ENCODE results near the gene INO80.
"Not testable (repeated sequence)": the region's sequence is repeated elsewhere in the genome, so short reads cannot be mapped to it uniquely, and the experiment has no call there.

INO80 gene

DNA sequence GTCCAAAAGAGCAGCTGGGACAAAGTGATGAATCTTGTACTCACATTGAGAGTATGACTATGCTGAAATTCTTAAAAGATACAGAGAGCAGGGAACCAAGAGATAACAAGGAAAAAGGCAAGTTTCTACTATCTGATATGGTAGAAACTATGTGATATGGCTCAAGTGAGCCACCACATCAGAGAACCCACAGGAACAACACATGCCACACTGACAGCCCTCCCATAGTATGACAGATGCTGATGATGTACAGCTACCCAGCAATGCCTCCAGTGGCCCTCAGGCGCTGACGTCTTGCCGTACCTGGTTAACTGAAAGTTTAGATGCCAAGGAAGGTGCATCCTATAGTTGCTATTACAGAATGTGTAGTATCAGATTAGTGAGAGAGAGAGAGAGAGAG is 120.4 kb downstream of the INO80 start:
- DNase-seq, result no peak

- no peak for DNase-seq
Measured at GRCh38 chr15:40992825-40993224, 123.3 kb downstream of the INO80 start.

DNA sequence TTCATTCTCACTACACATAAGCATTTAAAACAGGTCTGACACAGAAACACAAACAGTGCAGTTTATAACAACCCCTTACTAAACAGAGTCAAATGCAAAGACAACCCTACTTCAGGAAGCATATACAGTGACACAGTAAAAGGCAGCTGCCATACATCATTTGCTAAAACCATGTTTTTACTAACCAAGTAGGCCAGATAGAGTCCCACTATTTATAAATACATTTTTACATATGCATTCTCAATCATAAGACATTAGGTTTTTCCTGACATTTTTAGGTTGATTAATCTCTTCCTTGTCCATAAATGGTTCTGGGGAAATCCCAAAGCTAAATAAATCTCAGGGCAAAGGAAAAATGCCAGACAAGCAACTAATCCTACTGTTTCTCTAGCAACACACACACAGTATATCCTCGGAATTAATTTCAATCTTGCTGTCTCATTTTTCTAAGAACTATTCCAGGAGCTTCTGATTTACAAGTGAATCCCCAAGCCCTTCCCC is 123.8 kb downstream of the INO80 start:
- no peak for DNase-seq

DNA sequence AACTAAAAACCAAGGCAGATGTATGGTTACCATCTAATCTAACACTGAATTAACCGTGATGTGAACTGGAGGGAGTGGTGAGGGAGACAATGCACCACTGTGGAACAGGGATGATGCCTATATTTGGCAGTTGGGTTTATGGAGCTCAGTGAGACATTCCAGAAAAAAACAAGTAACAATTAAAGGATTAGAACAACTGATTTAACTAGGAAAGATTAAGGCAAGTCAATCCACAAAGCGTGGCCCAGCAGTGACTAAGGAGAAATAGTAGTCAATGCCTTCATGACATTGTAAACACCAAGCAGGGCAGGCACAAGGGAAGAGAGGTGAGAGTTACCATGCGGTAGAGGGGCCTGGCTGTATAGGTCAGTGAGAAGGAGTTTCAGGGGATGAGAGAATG is 124.7 kb downstream of the INO80 start:
- DNase-seq, result no peak

GRCh38 chr15:40990789-40991188 is 125.3 kb downstream of the INO80 start:
- no peak for DNase-seq

DNA sequence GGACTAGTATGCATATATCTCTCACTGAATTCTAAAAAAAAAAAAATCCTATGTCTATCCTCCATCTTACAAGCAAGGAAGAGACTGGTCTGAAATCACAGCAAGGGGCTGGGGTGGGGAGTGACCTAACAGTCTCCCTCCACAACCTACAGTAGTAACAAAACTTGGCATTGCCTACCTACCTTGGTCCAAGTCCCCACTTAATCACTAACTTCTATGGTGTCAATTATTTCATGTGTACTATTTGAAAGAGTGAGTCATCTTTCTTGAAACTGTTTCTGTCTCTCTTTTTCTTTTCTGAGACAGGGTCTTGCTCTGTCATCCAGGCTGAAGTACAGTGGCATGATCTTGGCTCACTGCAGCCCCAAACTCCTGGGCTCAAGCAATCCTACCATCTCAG is 126.0 kb downstream of the INO80 start:
- DNase-seq, result no peak

GRCh38 chr15:40988156-40988555 is 127.9 kb downstream of the INO80 start:
- no peak for DNase-seq

GRCh38 chr15:40986820-40987219 is 129.3 kb downstream of the INO80 start:
- no peak for DNase-seq

DNA sequence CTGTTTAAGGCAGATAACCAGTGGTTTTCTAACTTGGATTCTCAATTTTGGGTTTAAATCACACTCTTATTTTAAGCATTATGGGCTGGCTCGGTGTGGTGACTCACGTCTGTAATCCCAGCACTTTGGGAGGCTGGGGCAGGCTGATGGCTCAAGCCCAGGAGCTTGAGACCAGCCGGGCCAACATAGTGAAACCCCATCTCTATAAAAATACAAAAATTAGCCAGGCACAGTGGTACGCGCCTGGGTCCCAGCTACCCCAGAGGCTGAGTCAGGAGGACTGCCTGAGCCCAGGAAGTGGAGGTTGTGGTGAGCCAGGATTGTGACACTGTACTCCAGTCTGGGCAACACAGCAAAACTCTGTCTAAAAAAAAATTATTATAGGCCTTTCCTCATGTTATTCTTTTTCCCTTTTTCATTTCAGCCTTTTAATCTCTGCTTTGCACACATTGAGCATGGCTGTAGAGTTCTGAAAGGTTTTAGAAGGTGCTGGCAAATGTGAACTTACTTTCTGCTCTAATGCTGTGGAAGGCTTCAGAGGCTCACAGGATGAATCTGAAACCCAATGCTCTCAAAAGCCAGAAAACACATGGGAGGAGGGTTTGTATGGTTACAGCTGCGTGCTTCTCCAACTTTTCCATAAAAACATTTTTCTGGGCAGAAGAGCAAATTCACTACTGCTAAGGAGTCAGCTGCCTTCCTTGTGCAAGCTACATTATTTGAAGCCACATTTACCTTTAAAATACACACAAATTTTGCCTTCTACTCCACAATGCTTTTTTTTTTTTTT is 130.3 kb downstream of the INO80 start:
- DNase-seq, result no peak

- no peak for DNase-seq
Measured at GRCh38 chr15:40984964-40985363, 131.1 kb downstream of the INO80 start.

DNA sequence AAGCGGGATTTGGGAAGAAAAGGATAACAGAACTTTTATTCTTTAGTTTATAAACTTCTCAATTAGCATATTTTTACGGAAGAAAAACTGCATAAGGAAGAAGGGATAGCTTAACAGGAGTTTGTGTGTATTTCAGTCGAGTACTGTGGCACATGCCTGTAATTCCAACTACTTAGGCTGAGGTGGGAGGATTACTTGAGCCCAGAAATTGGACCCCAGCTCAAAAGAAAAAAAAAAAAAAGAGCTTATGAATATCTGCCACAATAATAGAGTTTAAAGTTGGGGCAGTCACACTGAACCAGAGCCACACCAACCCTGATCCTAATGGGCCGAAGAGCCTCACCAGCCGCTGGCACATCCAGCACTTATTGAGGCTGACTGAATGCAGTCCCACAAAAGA is 131.7 kb downstream of the INO80 start:
- DNase-seq, result no peak

GRCh38 chr15:40982855-40983254 is 133.2 kb downstream of the INO80 start:
- DNase-seq, result no peak

DNA sequence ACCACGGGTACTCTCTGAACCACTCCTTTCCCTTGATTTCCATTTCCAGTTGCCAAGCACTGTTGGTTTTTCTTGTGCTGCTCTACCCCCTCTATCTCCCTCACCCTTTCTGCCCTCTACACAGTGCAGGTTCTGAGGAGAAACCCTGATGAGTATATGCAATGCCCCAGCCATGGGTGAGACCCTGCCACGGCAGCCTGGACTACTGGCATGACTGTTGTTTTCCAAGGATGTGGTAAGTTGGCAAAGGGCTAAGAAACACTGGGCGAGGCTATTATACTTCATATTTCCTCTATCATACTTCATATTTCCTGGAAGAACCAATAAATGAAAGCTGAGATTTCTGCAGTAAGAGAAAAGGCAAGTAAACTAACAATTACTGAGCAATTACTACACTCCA is 134.9 kb downstream of the INO80 start:
- no peak for DNase-seq

DNA sequence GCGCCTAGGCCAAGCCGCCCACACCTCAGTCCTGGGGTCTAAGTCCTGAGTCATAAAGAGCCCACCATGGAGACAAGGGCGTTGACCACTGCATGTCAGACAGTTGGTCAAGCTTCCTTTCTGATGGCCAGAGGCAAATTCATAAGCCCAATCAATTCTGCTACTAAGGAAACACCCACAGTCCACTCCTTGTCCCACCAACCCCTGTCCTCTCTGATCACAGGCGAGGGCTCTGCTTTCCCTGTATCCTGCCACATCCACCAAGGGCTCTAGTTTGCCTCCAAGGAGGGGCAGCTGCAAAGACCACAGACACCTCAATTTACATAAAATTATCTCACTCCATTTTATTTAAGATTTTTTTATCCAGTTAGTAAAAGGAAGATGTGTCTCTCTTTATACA is 137.5 kb downstream of the INO80 start:
- no peak for DNase-seq

DNA sequence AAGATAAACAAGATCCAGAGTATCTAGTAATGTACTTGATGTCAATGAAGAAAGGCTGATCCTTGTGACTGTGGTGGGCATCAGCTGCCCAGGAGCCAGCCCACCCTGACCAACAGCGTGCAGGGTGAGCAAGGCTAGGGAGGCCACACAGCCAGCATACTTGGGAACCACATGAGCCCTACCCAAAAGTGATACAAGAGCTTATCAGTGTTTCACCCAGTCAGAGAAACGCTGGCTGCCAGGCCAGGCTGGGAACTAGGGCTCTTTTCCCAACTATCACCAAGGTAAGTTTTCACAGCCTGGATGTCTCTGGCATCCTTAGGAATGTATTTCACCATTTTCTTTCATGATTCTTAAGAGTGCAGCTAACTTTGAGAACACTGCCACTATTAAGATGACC is 137.9 kb downstream of the INO80 start:
- DNase-seq, result no peak

- DNase-seq, result no peak
Measured at GRCh38 chr15:40976819-40977218, 139.3 kb downstream of the INO80 start.

DNA sequence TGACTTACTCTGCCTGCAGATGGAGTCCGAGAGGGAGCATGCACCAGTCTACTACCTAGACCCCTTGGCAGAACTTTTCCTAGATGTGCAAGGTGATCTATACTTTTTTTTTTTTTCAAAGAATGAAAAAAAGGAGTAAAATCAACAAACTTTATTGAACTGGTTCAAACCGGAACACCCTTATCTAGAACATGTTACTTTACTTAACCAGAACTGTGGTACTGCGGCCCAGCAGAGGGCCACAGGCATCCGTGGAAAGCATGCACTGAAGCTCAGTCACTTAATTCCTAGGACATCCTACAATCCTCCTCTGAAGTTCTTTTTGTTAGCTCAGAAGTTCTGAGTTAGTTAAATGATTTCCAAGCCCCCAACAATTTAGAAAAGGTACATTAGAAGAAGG is 141.2 kb downstream of the INO80 start:
- DNase-seq, result no peak

GRCh38 chr15:40969363-40969762 is 146.7 kb downstream of the INO80 start:
- DNase-seq, result no peak

GRCh38 chr15:40968290-40969085 is 147.6 kb downstream of the INO80 start:
- DNase-seq, result no peak

DNA sequence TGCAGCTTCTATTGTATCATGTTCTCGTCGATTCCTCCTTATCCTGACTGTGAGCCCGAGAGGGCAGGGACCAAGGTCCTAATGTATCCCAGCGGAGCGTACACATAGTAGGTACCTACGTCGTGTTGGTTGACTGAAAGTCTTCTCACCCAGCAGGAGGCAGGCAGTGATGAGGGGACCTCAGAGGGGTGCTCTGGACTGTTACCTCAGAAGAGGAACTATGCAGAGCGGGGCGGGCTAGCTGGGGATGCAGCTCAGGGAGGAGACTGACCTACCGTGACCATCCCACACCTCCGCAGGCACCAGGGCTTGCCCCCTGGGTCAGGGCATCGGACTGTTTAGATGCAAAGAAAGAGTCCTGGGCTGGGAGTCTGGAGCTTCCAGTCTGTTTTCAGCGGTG is 151.4 kb downstream of the INO80 start:
- DNase-seq, result no peak

GRCh38 chr15:40964006-40964405 is 152.1 kb downstream of the INO80 start:
- no peak for DNase-seq

DNA sequence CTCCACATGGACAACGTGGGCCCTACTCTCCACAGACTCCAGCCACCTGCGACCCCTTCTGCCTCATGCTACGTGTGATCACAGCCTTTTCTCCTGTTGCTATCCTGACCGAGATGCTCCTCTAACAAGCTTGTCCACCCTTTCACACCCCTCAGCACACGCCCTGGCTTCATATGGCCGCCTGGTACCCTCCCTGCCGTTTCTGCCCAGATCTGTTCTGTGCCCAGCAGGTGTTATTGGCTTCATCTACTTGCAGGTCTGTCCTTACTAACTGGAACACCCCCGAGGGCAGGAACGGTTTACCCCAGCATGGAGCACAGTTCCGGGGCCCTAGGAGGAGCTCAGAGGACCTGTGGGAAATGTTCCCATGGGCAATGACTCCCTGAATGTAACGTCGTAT is 152.9 kb downstream of the INO80 start:
- DNase-seq, result no peak

DNA sequence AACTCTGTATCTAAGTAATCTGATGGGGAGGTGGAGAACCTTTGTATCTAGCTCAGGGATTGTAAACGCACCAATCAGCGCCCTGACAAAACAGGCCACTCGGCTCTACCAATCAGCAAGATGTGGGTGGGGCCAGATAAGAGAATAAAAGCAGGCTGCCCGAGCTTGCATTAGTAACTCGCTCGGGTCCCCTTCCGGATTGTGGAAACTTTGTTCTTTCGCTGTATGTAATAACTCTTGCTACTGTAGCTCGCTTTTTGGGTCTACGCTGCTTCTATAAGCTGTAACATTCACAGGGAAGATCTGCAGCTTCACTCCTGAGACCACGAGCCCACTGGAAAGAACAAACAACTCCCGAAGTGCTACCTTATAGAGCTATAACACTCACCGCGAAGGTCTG is 153.8 kb downstream of the INO80 start:
- not testable (repeated sequence) for DNase-seq

DNA sequence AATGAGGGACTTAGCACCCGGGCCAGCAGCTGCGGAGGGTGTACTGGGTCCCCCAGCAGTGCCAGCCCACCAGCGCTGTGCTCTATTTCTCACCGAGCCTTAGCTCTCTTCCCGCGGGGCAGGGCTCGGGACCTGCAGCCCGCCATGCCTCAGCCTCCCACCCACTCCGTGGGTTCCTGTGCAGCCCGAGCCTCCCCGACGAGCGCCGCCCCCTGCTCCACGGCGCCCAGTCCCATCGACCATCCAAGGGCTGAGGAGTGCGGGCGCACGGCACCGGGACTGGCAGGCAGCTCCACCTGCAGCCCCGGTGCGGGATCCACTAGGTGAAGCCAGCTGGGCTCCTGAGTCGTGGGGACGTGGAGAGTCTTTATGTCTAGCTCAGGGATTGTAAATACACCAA is 154.3 kb downstream of the INO80 start:
- DNase-seq, result not testable (repeated sequence)

Measured in activated CD4-positive, alpha-beta T cell treated with anti-CD3 and anti-CD28 coated beads, Interleukin-2, Interleukin-6, amounts not matched to agents 100 ng/mL and 50 ng/mL, durations not matched to agents 16 hours and 8 hours (primary cell).